ENCODE measurements around the gene FXYD2. TPM values are rescaled to one million over a fixed set of nuclear protein-coding genes. Genes with fewer than 3 reads are reported as not detected.
A peak's percentile ranks its signal among the peaks of the same experiment; 100 is the strongest.

FXYD2 gene
- total and polyA plus RNA-seq, 2 of the 13 experiments (the other 11 are each of a cell fraction or from before 2014, with no cell fraction given) = 45.9 to 106 TPM

DNA sequence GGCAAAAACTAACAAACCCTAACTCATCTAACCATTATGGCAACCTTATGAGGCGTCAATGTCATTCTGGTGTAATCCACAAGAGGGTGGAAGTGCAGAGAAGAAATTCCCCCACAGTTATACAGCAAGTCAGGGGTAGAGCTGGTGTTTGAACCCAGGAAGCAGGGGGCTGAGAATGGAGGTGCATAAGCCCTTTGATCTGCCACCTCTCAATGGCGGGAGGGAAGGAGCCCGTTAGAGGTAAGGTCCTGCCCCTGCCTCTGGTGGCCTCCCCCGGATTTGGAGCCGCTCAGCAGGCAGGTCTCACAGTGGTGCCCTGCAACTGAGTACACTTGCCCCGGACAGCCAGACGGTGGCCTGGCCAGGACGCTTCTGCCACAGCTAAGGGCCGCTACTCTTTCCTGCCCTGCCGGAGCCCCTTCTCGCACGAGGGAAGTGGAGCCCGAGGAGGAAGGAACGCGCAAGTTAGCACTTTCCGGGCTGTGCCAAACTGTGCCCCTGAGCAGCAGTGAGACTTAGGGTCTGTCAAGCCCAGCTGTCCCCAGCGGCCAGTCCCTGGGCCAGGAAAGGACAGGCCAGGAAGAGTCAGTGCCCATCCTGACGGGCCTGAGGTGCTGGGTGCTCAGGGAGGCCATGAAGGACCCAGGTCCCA is 1.1 kb downstream of the FXYD2 start:
- CTCF ChIA-PET (ENCODE audit: low intra/inter-chr PET ratio, low total read pairs) = no interaction called here
- H3K4me2 ChIP-seq (ENCODE audit: low read depth, low read length) = peak overlapping the region; percentile 72
- in situ Hi-C loops (cut with HindIII; ENCODE audit: extremely low pct_ligation_motif_present, low pct_unique_long_range_greater_than_20kb) = loop anchor here (5.0 kb wide), 1 partner anchor 124 kb away; no protein-coding TSS in a partner anchor
- no peak; the same call in 1 of the 2 replicates for TF ChIP-seq SAFB2 (CRISPR knock-in tag; IDR thresholded peaks at IDR 0.05; ENCODE audit: borderline replicate concordance, low read depth)
- TF ChIP-seq KLF15 (CRISPR knock-in tag; IDR thresholded peaks at IDR 0.05; ENCODE audit: borderline replicate concordance) = no peak
- TF ChIP-seq KLF13 (CRISPR knock-in tag; IDR thresholded peaks at IDR 0.05) = no peak
- no peak for TF ChIP-seq KDM3A (CRISPR knock-in tag; IDR thresholded peaks at IDR 0.05; ENCODE audit: low read depth)
- TF ChIP-seq ZNF629 (CRISPR knock-in tag; conservative IDR thresholded peaks at IDR 0.05) = no peak
- TF ChIP-seq ZNF143 (CRISPR knock-in tag; IDR thresholded peaks at IDR 0.05) = no peak
- TF ChIP-seq HDAC2 (CRISPR knock-in tag; IDR thresholded peaks at IDR 0.05) = no peak
- TF ChIP-seq, protein P1, sequence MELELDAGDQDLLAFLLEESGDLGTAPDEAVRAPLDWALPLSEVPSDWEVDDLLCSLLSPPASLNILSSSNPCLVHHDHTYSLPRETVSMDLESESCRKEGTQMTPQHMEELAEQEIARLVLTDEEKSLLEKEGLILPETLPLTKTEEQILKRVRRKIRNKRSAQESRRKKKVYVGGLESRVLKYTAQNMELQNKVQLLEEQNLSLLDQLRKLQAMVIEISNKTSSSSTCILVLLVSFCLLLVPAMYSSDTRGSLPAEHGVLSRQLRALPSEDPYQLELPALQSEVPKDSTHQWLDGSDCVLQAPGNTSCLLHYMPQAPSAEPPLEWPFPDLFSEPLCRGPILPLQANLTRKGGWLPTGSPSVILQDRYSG (CRISPR knock-in tag; IDR thresholded peaks at IDR 0.05) = no peak
- no peak for TF ChIP-seq ZNF569 (CRISPR knock-in tag; IDR thresholded peaks at IDR 0.05; ENCODE audit: borderline replicate concordance)
- TF ChIP-seq, protein P2, sequence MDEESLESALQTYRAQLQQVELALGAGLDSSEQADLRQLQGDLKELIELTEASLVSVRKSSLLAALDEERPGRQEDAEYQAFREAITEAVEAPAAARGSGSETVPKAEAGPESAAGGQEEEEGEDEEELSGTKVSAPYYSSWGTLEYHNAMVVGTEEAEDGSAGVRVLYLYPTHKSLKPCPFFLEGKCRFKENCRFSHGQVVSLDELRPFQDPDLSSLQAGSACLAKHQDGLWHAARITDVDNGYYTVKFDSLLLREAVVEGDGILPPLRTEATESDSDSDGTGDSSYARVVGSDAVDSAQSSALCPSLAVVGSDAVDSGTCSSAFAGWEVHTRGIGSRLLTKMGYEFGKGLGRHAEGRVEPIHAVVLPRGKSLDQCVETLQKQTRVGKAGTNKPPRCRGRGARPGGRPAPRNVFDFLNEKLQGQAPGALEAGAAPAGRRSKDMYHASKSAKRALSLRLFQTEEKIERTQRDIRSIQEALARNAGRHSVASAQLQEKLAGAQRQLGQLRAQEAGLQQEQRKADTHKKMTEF (CRISPR knock-in tag; IDR thresholded peaks at IDR 0.05) = 0 out of 2 replicates have a peak, but pooled peaks have one; percentile 14
- TF ChIP-seq GATAD2A (CRISPR knock-in tag; IDR thresholded peaks at IDR 0.05) = no peak
- 0 out of 2 replicates have a peak, but pooled peaks have one; percentile 34 for TF ChIP-seq ZNF691 (CRISPR knock-in tag; IDR thresholded peaks at IDR 0.05; ENCODE audit: borderline replicate concordance, low read depth)
- no peak for TF ChIP-seq PITX1 (CRISPR knock-in tag; IDR thresholded peaks at IDR 0.05)
- TF ChIP-seq ZNF460 (CRISPR knock-in tag; IDR thresholded peaks at IDR 0.05; ENCODE audit: borderline replicate concordance) = no peak
- TF ChIP-seq ZBTB8A (CRISPR knock-in tag; IDR thresholded peaks at IDR 0.05; ENCODE audit: borderline replicate concordance, low read depth) = no peak
- TF ChIP-seq, protein P3, sequence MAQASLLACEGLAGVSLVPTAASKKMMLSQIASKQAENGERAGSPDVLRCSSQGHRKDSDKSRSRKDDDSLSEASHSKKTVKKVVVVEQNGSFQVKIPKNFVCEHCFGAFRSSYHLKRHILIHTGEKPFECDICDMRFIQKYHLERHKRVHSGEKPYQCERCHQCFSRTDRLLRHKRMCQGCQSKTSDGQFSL (CRISPR knock-in tag; IDR thresholded peaks at IDR 0.05) = no peak
- TF ChIP-seq, protein P4, sequence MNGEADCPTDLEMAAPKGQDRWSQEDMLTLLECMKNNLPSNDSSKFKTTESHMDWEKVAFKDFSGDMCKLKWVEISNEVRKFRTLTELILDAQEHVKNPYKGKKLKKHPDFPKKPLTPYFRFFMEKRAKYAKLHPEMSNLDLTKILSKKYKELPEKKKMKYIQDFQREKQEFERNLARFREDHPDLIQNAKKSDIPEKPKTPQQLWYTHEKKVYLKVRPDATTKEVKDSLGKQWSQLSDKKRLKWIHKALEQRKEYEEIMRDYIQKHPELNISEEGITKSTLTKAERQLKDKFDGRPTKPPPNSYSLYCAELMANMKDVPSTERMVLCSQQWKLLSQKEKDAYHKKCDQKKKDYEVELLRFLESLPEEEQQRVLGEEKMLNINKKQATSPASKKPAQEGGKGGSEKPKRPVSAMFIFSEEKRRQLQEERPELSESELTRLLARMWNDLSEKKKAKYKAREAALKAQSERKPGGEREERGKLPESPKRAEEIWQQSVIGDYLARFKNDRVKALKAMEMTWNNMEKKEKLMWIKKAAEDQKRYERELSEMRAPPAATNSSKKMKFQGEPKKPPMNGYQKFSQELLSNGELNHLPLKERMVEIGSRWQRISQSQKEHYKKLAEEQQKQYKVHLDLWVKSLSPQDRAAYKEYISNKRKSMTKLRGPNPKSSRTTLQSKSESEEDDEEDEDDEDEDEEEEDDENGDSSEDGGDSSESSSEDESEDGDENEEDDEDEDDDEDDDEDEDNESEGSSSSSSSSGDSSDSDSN (CRISPR knock-in tag; IDR thresholded peaks at IDR 0.05) = no peak; the same call in 1 of the 2 replicates

More for the DNA sequence above, 1.1 kb downstream of the FXYD2 start:
- H3K36me3 ChIP-seq (replicated peaks in 1 of 2; ENCODE audit: control insufficient read depth in 1 of 2, insufficient read depth in 2 of 2, low read length in 2 of 2) = no peaks in the 10 kb centered on the region
- no TSS peak for BruUV-seq (replicated peaks)
- peaks cover 87% of the 10 kb centered on the region for H3K4me1 ChIP-seq (ENCODE audit: insufficient read depth, low read length)
- H3K9ac ChIP-seq (ENCODE audit: insufficient read depth, low read depth, low read length) = peak overlapping the region; percentile 62
- peak overlapping the region; percentile 37 for H3K27ac ChIP-seq (ENCODE audit: extremely low read length, insufficient read depth, low read length)
- no peaks in the 10 kb centered on the region for H3K9me3 ChIP-seq (ENCODE audit: low read length)
- H3K79me2 ChIP-seq (ENCODE audit: insufficient read depth, low read length) = peaks cover 13% of the 10 kb centered on the region
- FAIRE-seq = peak; percentile 68
- peaks cover 0 to 7% of the 10 kb centered on the region in 2 experiments; a peak in 2 of 5 replicates for H3K27me3 ChIP-seq (ENCODE audit: control insufficient read depth in 1 of 2, insufficient read depth in 2 of 2, low read length in 2 of 2)
- ATAC-seq = peak; percentile 73
- intact Hi-C loops (cut with micrococcal nuclease; ENCODE audit: unreplicated experiment) = loop anchor here (1.0 kb wide), 1 partner anchor 230 kb away; no protein-coding TSS in a partner anchor
- POLR2A ChIA-PET = interaction anchor here (1.8 kb wide), 1 partner anchor 8 kb away, joined by 10 read pairs; no protein-coding TSS in a partner anchor
- no peak for DNase-seq (ENCODE audit: low spot score)
- peak overlapping the region; percentile 42 to 72 (median 54); a peak in 5 of 6 replicates for H3K4me3 ChIP-seq (replicated peaks in 1 of 3; ENCODE audit: insufficient read depth in 1 of 3, low read depth in 2 of 3, low read length in 3 of 3)
- WGBS (ENCODE audit: low lambda C conversion rate) = 4% methylated on average over 11 of the region's 18 CpGs
- H2AFZ ChIP-seq (ENCODE audit: low read length) = no peak overlapping the region
- H4K20me1 ChIP-seq (ENCODE audit: insufficient read depth, low read length) = no peaks in the 10 kb centered on the region

Measured in HepG2 (cell line).